ENCODE measurements around the gene NT5DC1. TPM values are rescaled to one million over a fixed set of nuclear protein-coding genes. Genes with fewer than 3 reads are reported as not detected.

NT5DC1 gene
- total and polyA plus RNA-seq, 3 donors from 2014 or later: 10.7 to 28.2 (median 22.8) TPM

DNA sequence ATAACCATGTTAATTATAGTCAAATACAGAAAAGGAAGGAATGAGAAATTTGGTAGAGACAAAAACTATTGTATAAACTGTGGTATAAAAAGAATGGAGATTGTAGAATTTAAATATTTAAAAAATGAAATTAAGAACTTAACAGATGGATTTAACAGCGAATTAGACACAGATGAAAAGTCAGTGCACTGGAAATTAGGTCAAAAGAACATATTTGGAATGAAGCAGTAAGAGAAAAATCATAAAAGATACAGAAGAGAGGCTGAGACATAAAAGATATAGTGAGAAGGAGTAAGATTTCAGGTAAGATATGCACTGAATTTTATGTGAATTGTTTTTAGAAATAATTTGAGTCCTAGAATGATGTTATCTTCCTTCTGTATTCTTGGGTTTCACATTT is 139.2 kb downstream of the NT5DC1 start:
- Histone ChIP-seq H3K4me3 (no peak overlapping the region), H3K9me3 (no peaks in the 10 kb centered on the region), H3K4me1 (no peaks in the 10 kb centered on the region), H3K36me3 (ENCODE audit: low read depth, missing control alignments) (no peaks in the 10 kb centered on the region), H3K27me3 (no peaks in the 10 kb centered on the region), H3K27ac (no peak overlapping the region)
- TF ChIP-seq, protein P1, sequence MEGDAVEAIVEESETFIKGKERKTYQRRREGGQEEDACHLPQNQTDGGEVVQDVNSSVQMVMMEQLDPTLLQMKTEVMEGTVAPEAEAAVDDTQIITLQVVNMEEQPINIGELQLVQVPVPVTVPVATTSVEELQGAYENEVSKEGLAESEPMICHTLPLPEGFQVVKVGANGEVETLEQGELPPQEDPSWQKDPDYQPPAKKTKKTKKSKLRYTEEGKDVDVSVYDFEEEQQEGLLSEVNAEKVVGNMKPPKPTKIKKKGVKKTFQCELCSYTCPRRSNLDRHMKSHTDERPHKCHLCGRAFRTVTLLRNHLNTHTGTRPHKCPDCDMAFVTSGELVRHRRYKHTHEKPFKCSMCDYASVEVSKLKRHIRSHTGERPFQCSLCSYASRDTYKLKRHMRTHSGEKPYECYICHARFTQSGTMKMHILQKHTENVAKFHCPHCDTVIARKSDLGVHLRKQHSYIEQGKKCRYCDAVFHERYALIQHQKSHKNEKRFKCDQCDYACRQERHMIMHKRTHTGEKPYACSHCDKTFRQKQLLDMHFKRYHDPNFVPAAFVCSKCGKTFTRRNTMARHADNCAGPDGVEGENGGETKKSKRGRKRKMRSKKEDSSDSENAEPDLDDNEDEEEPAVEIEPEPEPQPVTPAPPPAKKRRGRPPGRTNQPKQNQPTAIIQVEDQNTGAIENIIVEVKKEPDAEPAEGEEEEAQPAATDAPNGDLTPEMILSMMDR (IDR thresholded peaks at IDR 0.05): no peak
- no peak for TF ChIP-seq POLR2A (IDR thresholded peaks at IDR 0.05)
- intact Hi-C loops (cut with DNase I; ENCODE audit: low total_unique reads): no loop called here
- no peak for DNase-seq
- WGBS, 2 donors: 96 to 97% methylated on average over 1 of the region's 1 CpG

DNA sequence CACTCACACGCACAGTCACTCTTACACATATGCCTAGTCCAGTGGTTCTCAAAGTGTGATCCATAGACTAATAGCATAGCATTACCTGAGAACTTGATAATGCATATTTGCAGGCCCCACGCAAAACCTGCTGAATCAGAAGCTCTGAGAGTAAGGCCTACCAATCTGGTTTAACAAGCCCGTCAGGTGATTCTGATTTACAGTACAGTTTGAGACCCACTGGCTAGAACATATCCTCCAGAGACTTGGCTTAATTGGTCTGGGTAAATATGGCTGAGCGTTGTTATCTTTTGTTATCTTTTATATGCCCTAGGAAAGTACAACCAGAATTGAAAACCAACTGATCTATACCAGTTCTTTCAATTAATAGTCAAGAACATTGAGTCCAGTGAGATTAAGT is 143.6 kb downstream of the NT5DC1 start:
- no peaks in the 10 kb centered on the region for H3K36me3 ChIP-seq (ENCODE audit: low read depth, missing control alignments)
- no peaks in the 10 kb centered on the region for H3K4me1 ChIP-seq
- H3K9me3 ChIP-seq: no peaks in the 10 kb centered on the region
- WGBS, 2 donors: 85 to 90% methylated on average over 4 of the region's 4 CpGs
- no peak overlapping the region for H3K27ac ChIP-seq
- no peak for TF ChIP-seq POLR2A (IDR thresholded peaks at IDR 0.05)
- TF ChIP-seq, protein P1 (IDR thresholded peaks at IDR 0.05): no peak
- DNase-seq: no peak
- H3K4me3 ChIP-seq: no peak overlapping the region
- H3K27me3 ChIP-seq: no peaks in the 10 kb centered on the region
- intact Hi-C loops (cut with DNase I; ENCODE audit: low total_unique reads): no loop called here

DNA sequence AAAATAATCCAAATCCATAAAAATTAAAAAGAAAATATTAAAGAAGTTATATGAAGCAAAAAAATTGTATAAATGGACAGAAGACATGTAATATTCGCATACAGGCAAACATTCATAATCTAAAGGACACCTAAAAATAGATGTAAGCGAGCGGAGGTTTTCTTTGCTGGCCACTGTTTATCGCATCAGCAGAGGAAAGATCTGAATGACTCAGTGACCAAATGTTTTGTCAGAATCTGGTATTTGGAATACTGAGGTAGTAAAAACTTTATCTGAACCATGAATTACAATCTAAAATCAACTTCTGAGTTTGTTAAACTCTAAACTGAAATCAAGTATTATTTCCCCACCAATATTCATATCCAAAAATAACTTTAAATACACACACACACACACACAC is 145.4 kb downstream of the NT5DC1 start:
- H3K9me3 ChIP-seq: no peaks in the 10 kb centered on the region
- 87 to 94% methylated on average over 4 of the region's 4 CpGs for WGBS, 2 donors
- no peak overlapping the region for H3K4me3 ChIP-seq
- no peak overlapping the region for H3K27ac ChIP-seq
- intact Hi-C loops (cut with DNase I; ENCODE audit: low total_unique reads): no loop called here
- DNase-seq: no peak
- TF ChIP-seq, protein P1 (IDR thresholded peaks at IDR 0.05): no peak
- TF ChIP-seq POLR2A (IDR thresholded peaks at IDR 0.05): no peak
- peaks cover 2% of the 10 kb centered on the region for H3K4me1 ChIP-seq
- H3K27me3 ChIP-seq: no peaks in the 10 kb centered on the region
- H3K36me3 ChIP-seq (ENCODE audit: low read depth, missing control alignments): no peaks in the 10 kb centered on the region

DNA sequence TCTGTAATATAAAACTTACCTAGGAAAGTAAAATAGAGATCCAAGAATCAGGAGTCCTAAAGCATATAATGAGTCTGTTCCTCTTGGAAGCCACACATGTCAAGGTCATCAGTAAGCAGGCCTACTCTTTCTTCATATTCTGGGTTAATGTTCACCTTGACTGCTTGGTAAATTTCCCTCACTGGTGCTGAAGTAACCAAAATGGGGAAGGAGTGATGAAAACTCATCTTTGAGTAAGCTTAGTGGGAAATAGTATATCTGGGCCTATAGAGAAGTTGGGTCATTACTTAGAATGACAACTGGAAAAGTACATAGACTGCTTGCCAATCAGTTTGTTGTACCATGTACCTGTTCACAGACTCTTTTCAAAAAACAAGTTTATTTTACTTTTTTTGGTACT is 146.6 kb downstream of the NT5DC1 start:
- intact Hi-C loops (cut with DNase I; ENCODE audit: low total_unique reads): no loop called here
- DNase-seq: no peak
- TF ChIP-seq, protein P1 (IDR thresholded peaks at IDR 0.05): no peak
- no peak for TF ChIP-seq POLR2A (IDR thresholded peaks at IDR 0.05)
- no peaks in the 10 kb centered on the region for H3K36me3 ChIP-seq (ENCODE audit: low read depth, missing control alignments)
- no peaks in the 10 kb centered on the region for H3K27me3 ChIP-seq
- H3K9me3 ChIP-seq: no peaks in the 10 kb centered on the region
- no peak overlapping the region for H3K4me3 ChIP-seq
- H3K4me1 ChIP-seq: peaks cover 14% of the 10 kb centered on the region
- H3K27ac ChIP-seq: no peak overlapping the region

DNA sequence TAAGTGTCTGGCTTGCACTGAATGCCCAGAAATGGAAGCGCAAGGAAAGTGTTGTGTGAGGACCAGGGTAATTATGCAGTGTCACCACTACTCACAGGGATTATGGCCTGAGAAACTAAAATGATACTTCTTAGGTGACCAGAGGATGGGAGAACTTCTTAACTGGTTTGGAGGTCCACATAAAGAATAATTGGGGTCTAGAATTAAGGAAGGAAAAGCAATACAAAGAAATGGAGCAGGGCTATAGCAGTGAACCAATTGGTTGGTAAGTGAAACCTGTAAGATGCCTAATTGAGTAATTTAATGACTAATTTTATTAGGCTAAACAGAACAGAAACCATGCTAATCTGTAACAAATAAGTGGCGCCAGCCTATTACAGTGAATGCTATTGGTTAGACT is 147.9 kb downstream of the NT5DC1 start:
- Histone ChIP-seq H3K36me3 (ENCODE audit: low read depth, missing control alignments) (no peaks in the 10 kb centered on the region), H3K4me3 (no peak overlapping the region), H3K4me1 (peaks cover 22% of the 10 kb centered on the region), H3K9me3 (no peaks in the 10 kb centered on the region), H3K27ac (no peak overlapping the region), H3K27me3 (no peaks in the 10 kb centered on the region)
- whole genome bisulfite sequencing, 2 donors: 95 to 97% methylated on average over 2 of the region's 2 CpGs
- intact Hi-C loops (cut with DNase I; ENCODE audit: low total_unique reads): no loop called here
- no peak for TF ChIP-seq POLR2A (IDR thresholded peaks at IDR 0.05)
- TF ChIP-seq, protein P1 (IDR thresholded peaks at IDR 0.05): no peak
- no peak for DNase-seq
